Smooth muscle cell (in vitro differentiated cells): Measurements from ENCODE around the gene EHD4. TPM values are rescaled to one million over a fixed set of nuclear protein-coding genes. Genes with fewer than 3 reads are reported as not detected.

Source experiments
- DNase-seq: peaks from one replicate; lab custom pipeline; 2025; ENCODE audit not compliant: unreplicated experiment; lab: John Stamatoyannopoulos, UW
- H2AFZ ChIP-seq: fragments of 200-600 bp; sonication (generic); 2 replicates; pipeline ENCODE4 v1.6.0; 2016; ENCODE audit warnings: antibody characterized with exemption, low read depth, mild to moderate bottlenecking
- H3F3A ChIP-seq: fragments of 200-600 bp; sonication (generic); 2 replicates; pipeline ENCODE4 v1.6.0; 2017; ENCODE audit warnings: antibody characterized with exemption, low read depth
- H3K27ac ChIP-seq: fragments of 200-600 bp; sonication (generic); 2 replicates; pipeline ENCODE4 v1.5.1; 2016; ENCODE audit warnings: low read depth, mild to moderate bottlenecking
- H3K27me3 ChIP-seq: fragments of 200-600 bp; sonication (generic); 2 replicates; pipeline ENCODE4 v1.6.1; 2016; ENCODE audit warnings: low read depth, mild to moderate bottlenecking
- H3K36me3 ChIP-seq: fragments of 200-600 bp; sonication (generic); 2 replicates; pipeline ENCODE4 v1.5.1; 2016; ENCODE audit warnings: low read depth
- H3K4me1 ChIP-seq: fragments of 200-600 bp; sonication (generic); 2 replicates; pipeline ENCODE4 v1.5.1; 2016; ENCODE audit warnings: low read depth
- H3K4me2 ChIP-seq: fragments of 200-600 bp; sonication (generic); 2 replicates; pipeline ENCODE4 v1.6.0; 2016; ENCODE audit warnings: mild to moderate bottlenecking
- H3K4me3 ChIP-seq: fragments of 200-600 bp; sonication (generic); 2 replicates; pipeline ENCODE4 v1.5.1; 2016; ENCODE audit warnings: mild to moderate bottlenecking
- H3K79me2 ChIP-seq: fragments of 200-600 bp; sonication (generic); 2 replicates; pipeline ENCODE4 v1.6.0; 2016; ENCODE audit warnings: low read depth, mild to moderate bottlenecking
- H3K9ac ChIP-seq: fragments of 200-600 bp; sonication (generic); 2 replicates; pipeline ENCODE4 v1.6.0; 2016; ENCODE audit warnings: low read depth
- H3K9me3 ChIP-seq: fragments of 200-600 bp; sonication (generic); replicated peaks from 2 replicates; pipeline ENCODE4 v1.5.1; 2016; ENCODE audit warnings: low read depth
- H4K20me1 ChIP-seq: fragments of 200-600 bp; sonication (generic); 2 replicates; pipeline ENCODE4 v1.6.0; 2016; ENCODE audit warnings: low read depth
- WGBS: methylation state at CpG from one replicate; pipeline ENCODE4 v1.1.7; 2016; ENCODE audit warnings: low lambda C conversion rate; 5-methylcytosine and 5-hydroxymethylcytosine counted together
- polyA plus RNA-seq: library from polyadenylated mRNA; unstranded; fragments of >200 nt; fragmentation: Nextera tagmentation; extraction: Ambion mirVana; gene quantifications from 2 replicates; pipeline ENCODE4 v1.2.1, GENCODE V29; 2016
- total RNA-seq: library from RNA; depleted of rRNA; stranded (reverse); fragments of >200 nt; gene quantifications from 2 replicates; pipeline ENCODE4 v1.2.3, GENCODE V29; 2014
- TF ChIP-seq, protein P1 (sequence below): fragments of 200-600 bp; sonication (generic); IDR thresholded peaks from 2 replicates; pipeline ENCODE4 v1.5.1; 2017; ENCODE audit warnings: borderline replicate concordance, mild to moderate bottlenecking, antibody characterized with exemption; ENCODE audit not compliant: insufficient read depth, poor library complexity, severe bottlenecking

Gene EHD4
- total and polyA plus RNA-seq, 2 experiments from 2014 or later, result 11.5 to 15.8 TPM

DNA sequence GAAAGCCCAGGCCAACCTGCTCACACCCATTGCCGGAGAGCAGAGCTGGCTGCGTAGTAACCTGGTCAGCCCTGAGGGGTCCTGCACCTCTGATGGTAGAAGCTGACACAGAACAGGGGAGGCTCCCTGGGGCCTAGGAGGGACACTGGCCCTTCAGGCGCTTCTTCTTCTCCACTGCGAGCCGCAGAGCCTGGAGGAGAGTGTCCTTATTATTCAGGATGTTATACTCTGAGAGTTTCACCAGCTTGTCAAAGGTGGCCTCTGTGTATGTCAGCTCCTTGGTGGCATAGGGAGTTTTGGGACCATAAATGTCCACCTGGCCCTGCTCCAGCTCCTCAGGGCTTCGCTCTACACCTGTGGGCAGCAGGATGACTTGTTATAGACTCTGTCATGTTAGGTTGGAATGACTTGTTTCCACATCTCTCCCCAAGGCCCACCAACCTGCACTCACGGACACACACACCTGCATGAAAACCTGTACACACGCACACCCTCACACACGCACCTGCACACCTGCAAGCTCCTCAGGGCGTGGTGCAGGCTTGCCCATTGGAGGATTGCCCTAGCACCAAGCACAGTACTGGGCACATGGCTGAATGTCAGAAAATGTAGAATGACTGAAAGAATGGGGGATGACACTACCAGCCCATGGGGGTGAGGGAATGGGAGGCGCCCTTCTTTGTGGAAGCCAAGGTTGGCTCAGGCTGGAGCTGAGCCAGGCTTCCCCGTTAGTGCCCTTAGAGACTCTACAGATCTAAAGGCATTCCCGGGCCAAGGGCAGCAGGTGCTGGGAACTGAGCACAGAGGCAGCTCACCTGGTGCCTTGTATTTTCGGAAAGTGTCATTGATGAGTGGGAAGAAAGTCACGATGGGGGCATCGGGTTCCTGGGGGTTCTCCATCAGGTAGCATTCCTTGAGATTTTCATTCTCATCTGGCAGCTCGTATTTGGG is 11.5 kb upstream of the EHD4 start:
- Histone ChIP-seq H3K36me3 (no peaks in the 10 kb centered on the region), H3K9ac (no peak overlapping the region), H3K27me3 (no peaks in the 10 kb centered on the region), H2AFZ (no peak overlapping the region), H3K4me3 (no peak overlapping the region), H3K4me2 (no peak overlapping the region), H3K79me2 (no peaks in the 10 kb centered on the region), H4K20me1 (no peaks in the 10 kb centered on the region), H3K9me3 (no peaks in the 10 kb centered on the region), H3K27ac (no peak overlapping the region), H3K4me1 (no peaks in the 10 kb centered on the region), H3F3A (no peaks in the 10 kb centered on the region)
- no peak for DNase-seq
- WGBS, result 92% methylated on average over 17 of the region's 17 CpGs
- TF ChIP-seq, protein P1, sequence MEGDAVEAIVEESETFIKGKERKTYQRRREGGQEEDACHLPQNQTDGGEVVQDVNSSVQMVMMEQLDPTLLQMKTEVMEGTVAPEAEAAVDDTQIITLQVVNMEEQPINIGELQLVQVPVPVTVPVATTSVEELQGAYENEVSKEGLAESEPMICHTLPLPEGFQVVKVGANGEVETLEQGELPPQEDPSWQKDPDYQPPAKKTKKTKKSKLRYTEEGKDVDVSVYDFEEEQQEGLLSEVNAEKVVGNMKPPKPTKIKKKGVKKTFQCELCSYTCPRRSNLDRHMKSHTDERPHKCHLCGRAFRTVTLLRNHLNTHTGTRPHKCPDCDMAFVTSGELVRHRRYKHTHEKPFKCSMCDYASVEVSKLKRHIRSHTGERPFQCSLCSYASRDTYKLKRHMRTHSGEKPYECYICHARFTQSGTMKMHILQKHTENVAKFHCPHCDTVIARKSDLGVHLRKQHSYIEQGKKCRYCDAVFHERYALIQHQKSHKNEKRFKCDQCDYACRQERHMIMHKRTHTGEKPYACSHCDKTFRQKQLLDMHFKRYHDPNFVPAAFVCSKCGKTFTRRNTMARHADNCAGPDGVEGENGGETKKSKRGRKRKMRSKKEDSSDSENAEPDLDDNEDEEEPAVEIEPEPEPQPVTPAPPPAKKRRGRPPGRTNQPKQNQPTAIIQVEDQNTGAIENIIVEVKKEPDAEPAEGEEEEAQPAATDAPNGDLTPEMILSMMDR, result no peak

DNA sequence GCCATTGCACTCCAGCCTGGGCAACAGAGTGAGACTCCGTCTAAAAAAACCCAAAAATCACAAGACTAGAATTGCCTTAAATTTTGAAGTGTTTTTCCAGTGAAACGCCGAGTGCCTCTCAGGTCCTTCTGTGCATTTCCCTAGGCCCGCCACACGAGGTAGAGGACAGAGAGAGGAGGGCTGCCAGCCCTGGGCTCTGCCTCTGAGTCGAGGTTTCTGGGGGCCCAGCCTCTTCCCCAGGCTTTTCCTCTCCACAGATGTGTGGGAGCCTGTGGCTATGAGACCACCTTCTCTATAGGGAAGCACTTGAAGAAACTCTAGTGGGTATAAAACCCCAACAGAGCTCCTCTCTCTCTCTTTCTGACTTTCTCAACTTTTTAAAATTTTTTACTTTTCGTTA is 10.9 kb upstream of the EHD4 start:
- WGBS, result 85% methylated on average over 7 of the region's 7 CpGs
- Histone ChIP-seq H3K27ac (no peak overlapping the region), H3K79me2 (no peaks in the 10 kb centered on the region), H3K27me3 (no peaks in the 10 kb centered on the region), H4K20me1 (no peaks in the 10 kb centered on the region), H2AFZ (no peak overlapping the region), H3K4me3 (no peak overlapping the region), H3K4me1 (no peaks in the 10 kb centered on the region), H3K9ac (no peak overlapping the region), H3K36me3 (no peaks in the 10 kb centered on the region), H3K9me3 (no peaks in the 10 kb centered on the region), H3F3A (no peaks in the 10 kb centered on the region), H3K4me2 (no peak overlapping the region)
- TF ChIP-seq, protein P1, result no peak
- DNase-seq, result no peak

DNA sequence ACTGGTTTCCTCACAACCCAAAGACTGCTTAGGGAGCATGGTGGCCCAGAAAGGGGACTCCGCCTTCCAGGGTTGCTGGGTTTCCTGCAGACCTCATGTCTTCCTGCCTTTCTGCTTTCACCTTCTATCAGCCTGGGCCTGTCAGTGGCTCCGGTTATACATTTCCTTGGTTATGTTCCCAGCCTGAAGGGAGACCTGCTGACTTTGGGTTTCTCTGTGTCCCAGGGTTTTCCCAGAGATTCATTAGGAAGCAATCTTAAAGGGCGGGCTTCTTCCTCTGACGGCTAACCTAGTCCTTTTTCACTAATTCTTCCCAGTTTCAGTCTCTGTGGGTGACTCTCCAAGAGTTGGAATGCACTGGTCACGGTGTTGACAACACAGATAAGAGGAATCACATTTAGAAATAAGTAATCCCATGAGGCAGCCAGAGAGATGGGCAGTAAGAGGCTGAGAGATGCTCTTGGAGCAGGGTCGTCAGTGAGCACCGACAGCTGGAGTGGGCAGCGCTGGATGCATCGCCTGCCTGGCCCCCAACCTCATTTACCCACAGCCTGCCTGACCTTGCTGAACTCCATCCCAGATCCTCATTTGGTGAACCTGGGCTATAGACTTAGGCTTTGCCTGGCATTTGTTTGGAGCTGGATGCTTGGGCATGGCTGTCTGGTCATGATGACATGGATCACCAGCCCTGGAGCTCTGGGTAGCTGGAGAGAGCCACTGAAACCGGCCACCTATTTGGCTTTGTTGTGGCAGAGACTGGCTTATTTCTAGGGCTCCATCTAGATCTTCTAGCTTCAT is 10.0 kb upstream of the EHD4 start:
- Histone ChIP-seq H3K27me3 (no peaks in the 10 kb centered on the region), H3K9me3 (no peaks in the 10 kb centered on the region), H3K27ac (no peak overlapping the region), H3K79me2 (no peaks in the 10 kb centered on the region), H3K9ac (no peak overlapping the region), H4K20me1 (no peaks in the 10 kb centered on the region), H2AFZ (no peak overlapping the region), H3K4me2 (no peak overlapping the region), H3K4me3 (no peak overlapping the region), H3K4me1 (no peaks in the 10 kb centered on the region), H3K36me3 (no peaks in the 10 kb centered on the region), H3F3A (no peaks in the 10 kb centered on the region)
- TF ChIP-seq, protein P1, result no peak
- DNase-seq, result no peak
- WGBS, result 75% methylated on average over 10 of the region's 10 CpGs
